HG02852 (cell line): ENCODE data around the gene ATP8B3.

Source experiments
- ATAC-seq: cut with Tn5 transposase; IDR thresholded peaks from one replicate; pipeline ENCODE4 v1.9.1; 2021; ENCODE audit warnings: mild to moderate bottlenecking, moderate library complexity; ENCODE audit not compliant: unreplicated experiment

Gene ATP8B3

GRCh38 chr19:1748115-1748872 lies 63.8 kb downstream of the ATP8B3 start:
- no peak for ATAC-seq

GRCh38 chr19:1747285-1748114 lies 64.6 kb downstream of the ATP8B3 start:
- no peak for ATAC-seq

- ATAC-seq = no peak
Observed at GRCh38 chr19:1746401-1747284, 65.4 kb downstream of the ATP8B3 start.

DNA sequence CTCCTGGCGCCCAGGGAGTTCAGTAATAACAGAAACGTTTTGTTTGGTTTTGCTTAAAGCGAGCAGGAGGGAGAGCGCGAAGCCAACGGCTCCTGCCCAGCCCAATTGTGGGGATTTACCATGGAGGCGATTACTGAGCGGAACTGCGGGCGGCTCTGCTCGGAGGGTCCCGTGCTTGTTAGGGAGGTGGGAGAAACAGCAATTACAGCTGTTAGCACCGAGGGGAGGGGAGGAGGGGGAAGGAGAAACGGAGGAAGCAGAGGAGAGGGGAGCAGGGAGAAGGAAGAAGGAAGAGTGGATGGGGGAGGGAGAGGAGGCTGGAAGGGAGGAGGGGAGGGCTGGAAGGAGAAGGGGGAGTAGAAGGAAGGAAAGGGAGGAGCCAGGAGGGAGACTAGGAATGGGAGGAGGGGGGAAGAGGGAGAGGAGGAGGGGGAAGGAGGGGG lies 66.5 kb downstream of the ATP8B3 start:
- ATAC-seq = no peak

- ATAC-seq = no peak
Observed at GRCh38 chr19:1744822-1745563, 67.1 kb downstream of the ATP8B3 start.

GRCh38 chr19:1744133-1744665 lies 67.9 kb downstream of the ATP8B3 start:
- no peak for ATAC-seq

- no peak for ATAC-seq
Observed at GRCh38 chr19:1742989-1743696, 68.9 kb downstream of the ATP8B3 start.

DNA sequence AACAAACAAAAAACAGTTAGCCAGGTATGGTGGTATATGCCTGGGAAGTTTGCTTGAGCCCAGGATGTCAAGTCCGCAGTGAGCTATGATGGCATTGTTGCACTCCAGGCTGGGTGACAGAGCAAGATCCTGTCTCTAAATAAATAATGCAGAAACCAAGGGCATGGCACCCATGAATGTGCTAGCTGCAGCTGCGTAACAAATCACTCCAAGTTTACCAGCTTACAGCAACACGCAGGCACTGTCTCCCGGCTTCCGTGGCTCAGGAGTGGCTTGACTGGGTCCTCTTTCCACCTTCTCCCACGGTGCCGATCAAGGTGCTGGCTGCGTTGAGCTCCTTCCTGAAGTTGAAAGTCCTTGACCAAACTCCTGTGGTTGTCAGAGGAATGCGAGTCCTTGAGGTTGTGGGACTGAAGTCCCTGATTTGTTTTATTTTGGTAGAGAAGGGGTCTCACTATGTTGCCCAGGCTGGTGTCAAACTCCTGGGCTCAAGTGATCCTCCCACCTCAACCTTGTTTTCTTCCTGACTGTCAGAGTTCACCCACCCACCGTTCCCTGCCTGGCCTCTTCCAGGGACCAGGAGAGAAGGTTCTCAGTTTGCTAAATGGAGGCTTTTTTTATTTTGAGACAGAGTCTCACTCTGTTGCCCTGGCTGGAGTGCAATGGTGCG lies 72.0 kb downstream of the ATP8B3 start:
- no peak for ATAC-seq

DNA sequence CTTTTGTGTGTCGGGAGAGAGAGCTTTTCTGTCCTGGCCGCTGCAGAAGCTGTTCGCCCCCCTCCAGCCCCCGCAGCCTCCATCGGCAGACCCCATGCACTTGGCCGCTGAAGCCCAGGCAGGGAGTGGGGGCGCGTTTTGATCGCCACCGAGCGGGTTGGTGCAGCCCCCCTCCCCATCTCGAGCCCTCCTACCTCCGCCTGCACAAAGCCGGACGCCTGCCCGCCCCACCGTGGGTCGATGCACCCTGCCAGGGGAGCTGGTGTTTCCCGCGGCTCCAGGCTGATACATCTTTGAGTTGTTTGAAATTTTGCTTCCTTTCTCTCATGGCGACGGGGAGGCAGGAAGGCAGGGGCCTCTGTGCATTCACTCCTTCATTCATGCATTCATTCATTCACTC lies 75.1 kb downstream of the ATP8B3 start:
- ATAC-seq = no peak

DNA sequence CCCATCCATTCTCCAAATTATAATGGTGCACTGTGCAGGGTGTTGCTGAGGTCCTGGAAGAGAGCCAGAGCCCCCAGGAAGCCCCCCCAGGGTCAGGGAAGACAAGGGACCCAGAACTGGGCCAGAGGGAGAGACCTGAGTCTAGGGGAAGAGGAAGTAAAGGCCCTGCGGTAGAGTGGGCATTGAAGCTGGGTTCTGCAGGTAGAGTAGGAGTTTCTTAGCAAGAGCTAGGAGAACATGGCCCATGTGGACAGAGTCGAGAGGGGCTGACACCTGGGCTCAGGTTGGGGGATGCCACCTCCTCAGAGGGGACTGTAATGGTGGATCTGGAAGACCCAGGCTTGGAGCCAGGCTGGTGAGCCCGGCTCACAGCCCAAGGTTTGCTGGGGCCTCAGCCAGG lies 75.8 kb downstream of the ATP8B3 start:
- ATAC-seq = no peak

DNA sequence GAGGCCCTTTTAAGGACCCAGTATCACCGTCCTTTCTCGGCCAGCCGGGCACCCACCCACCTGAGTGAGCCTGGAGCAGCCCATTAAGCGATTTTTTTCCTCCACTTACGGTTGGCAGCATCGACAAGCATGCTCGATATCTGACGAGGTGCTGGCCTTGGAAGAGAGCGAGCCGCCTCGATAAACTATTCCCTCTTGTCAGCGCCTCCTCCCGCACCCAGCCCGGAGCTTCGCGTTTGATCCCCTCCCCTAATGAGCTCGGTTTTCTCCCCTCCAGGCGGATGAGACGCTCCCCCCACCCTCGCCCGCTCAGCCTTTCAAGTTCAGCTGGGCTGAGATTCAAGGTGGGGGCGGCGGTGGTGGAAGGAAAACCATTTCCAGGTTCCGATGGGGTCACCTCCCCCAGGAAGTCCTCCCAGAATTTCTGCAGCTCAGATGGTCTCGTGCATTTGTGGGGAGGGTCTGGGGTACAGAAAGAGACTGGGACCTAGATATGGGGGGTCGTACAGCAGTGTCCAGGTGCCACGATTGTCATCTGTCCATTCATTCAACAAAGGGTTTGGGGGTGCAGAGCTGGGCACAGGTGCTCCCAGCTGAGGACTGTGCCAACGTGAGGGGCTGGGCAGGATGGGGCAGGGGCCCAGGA lies 77.6 kb downstream of the ATP8B3 start:
- ATAC-seq = no peak
